ENCODE measurements around the gene CDC42EP4.
A peak's percentile ranks its signal among the peaks of the same experiment; 100 is the strongest.
"Not testable (repeated sequence)": the region's sequence is repeated elsewhere in the genome, so short reads cannot be mapped to it uniquely, and the experiment has no call there.

The CDC42EP4 gene

DNA sequence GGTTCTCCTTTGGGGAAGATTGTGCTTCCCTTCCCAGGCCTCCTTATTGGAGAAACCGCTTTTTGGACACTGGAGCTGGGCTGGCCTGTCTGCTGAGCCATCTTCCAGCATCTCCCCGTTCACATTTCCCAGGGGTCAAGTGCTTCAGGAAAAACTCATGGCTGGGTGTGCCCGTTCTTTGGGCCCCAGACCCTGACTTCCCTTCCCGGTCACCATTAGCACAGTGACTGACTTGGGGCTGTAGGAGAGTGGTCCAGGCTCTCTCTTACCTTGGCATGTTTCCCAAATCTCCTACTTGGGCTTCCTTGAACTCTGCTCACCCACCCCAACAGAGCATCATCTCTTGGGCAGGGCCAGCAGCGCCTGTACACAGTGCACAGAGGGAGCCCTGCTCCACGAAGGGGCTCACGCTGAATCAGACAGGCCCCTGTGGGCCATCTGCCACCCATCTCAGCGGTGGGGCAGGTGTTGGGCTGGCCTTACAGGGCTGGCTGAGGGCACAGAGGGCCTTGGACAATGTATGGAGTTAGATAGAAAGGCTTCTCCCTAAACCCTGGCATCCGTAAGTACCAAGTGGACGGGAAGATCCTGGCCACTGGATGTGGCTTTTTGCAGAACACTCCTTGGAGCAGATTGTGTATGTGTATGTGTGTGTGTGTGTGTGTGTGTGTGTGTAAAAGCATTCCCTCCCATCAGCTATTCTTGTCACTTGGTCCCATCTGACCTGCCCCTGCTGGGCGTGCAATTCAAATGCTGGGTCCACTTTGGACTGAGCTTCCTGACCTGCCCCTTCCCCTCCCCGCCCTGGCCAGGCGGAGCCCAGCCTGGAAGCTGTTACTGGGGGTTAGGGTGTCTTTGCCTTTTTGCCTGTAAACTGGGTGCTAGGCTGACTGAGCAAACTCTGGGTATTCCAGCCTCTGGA is 24.9 kb upstream of the CDC42EP4 start:
- DNase-seq (ENCODE audit: extremely low spot score): no peak
- POLR2A ChIA-PET: no interaction called here
- TF ChIP-seq LEF1 (IDR thresholded peaks at IDR 0.05; ENCODE audit: borderline replicate concordance): no peak
- TF ChIP-seq FOXM1 (IDR thresholded peaks at IDR 0.05; ENCODE audit: borderline replicate concordance): no peak
- TF ChIP-seq, protein P1, sequence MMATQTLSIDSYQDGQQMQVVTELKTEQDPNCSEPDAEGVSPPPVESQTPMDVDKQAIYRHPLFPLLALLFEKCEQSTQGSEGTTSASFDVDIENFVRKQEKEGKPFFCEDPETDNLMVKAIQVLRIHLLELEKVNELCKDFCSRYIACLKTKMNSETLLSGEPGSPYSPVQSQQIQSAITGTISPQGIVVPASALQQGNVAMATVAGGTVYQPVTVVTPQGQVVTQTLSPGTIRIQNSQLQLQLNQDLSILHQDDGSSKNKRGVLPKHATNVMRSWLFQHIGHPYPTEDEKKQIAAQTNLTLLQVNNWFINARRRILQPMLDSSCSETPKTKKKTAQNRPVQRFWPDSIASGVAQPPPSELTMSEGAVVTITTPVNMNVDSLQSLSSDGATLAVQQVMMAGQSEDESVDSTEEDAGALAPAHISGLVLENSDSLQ (IDR thresholded peaks at IDR 0.05): no peak
- TF ChIP-seq HDGF (IDR thresholded peaks at IDR 0.05; ENCODE audit: borderline replicate concordance): no peak
- TF ChIP-seq SUZ12 (IDR thresholded peaks at IDR 0.05): no peak
- no peak for TF ChIP-seq FOXA1 (IDR thresholded peaks at IDR 0.05)
- TF ChIP-seq BHLHE40 (IDR thresholded peaks at IDR 0.05; ENCODE audit: borderline replicate concordance): no peak
- no peak for TF ChIP-seq NFRKB (IDR thresholded peaks at IDR 0.05)
- TF ChIP-seq ZNF384 (IDR thresholded peaks at IDR 0.05): no peak
- no peak for TF ChIP-seq TARDBP (IDR thresholded peaks at IDR 0.05)
- TF ChIP-seq CTBP1 (IDR thresholded peaks at IDR 0.05; ENCODE audit: borderline replicate concordance): no peak
- TF ChIP-seq L3MBTL2 (conservative IDR thresholded peaks at IDR 0.05): no peak
- TF ChIP-seq SP1 (IDR thresholded peaks at IDR 0.05): no peak
- TF ChIP-seq ELF4 (IDR thresholded peaks at IDR 0.05): no peak
- TF ChIP-seq FOXK2 (IDR thresholded peaks at IDR 0.05): no peak
- TF ChIP-seq ARNT (IDR thresholded peaks at IDR 0.05): no peak
- CTCF ChIA-PET: no interaction called here

DNA sequence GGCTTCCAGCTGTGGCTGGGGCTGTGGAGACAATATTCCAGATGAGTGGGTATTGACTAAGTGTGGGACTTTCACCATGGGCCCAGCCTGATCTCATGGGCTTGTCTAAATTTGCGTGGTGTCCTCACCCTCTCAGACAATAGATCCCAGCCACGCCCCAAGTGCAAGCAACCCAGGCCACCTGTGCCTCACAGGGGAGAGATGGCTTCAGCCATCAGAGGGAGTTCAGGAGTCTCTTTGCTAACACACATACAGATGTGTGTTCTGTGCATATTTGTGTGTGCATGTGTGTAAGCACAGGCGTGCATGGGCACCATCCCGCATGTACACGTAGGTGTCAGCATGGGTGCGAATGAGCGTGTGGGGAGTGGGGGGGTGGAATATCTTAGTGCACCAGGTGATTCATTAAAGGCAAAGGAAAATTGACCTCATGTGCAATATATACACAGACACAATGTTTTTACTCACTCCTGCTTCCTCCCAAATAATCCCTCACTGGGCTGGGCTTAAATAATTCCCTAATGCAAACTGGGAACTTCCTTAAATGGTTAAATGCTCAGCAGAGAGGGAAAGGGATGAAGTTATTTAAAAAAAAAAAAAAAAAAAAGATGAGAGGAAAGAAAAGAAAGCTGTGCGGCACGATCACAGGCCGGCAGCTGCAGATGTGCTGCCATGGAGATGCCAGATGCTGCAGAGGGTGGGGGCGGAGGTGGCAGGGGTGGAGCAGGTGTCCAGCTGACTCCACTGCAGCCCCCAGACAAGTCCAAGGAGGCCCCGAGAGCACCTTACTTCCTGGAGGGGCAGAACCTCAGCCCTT is 24.0 kb upstream of the CDC42EP4 start:
- ChIA-PET CTCF (no interaction called here), POLR2A (no interaction called here)
- DNase-seq (ENCODE audit: extremely low spot score): no peak
- TF ChIP-seq FOXA1 (IDR thresholded peaks at IDR 0.05) (no peak), CTBP1 (IDR thresholded peaks at IDR 0.05; ENCODE audit: borderline replicate concordance) (no peak), HDGF (IDR thresholded peaks at IDR 0.05; ENCODE audit: borderline replicate concordance) (no peak), TARDBP (IDR thresholded peaks at IDR 0.05) (no peak), SUZ12 (IDR thresholded peaks at IDR 0.05) (no peak), NFRKB (IDR thresholded peaks at IDR 0.05) (no peak), ZNF384 (IDR thresholded peaks at IDR 0.05) (no peak), SP1 (IDR thresholded peaks at IDR 0.05) (no peak), FOXM1 (IDR thresholded peaks at IDR 0.05; ENCODE audit: borderline replicate concordance) (no peak), ELF4 (IDR thresholded peaks at IDR 0.05) (no peak), L3MBTL2 (conservative IDR thresholded peaks at IDR 0.05) (no peak)
- TF ChIP-seq, protein P1 (IDR thresholded peaks at IDR 0.05): no peak

DNA sequence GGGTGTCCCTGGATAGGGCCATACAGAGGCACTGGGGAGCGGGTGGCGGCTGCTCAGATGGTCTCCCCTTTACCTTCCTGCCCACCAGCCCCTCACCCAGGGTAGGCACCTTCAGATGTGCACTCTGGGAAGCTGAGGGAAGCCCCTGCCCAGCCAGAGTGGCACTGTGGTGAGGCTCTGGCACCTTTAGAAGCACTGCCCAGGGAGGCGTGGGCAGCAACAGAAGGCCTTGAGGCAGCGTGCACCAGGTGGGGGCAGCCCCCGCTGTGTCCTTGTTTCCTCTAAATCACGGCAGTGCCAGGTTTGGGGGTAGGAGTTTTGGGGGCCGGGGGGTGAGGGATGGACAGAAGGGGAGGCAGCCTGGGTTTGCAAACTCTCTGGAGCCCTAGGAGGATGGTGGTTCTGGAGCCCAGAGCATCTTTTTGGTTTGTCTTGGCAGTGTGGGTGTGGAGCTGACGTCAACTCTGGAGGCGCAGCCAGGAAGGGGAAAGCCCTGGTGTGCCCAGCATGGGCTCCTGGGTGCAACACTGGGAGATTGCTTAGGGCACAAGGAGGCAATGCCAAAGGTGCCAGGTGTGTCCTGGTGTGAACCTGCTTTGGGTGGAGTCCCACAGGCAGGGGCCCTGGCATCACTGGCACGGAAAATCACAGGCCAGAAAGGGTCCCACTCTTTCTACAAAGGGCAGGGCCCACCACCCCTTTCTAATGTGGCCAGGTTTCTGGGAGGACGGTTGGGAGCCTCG is 23.1 kb upstream of the CDC42EP4 start:
- no peak for TF ChIP-seq ELF4 (IDR thresholded peaks at IDR 0.05)
- TF ChIP-seq LEF1 (IDR thresholded peaks at IDR 0.05; ENCODE audit: borderline replicate concordance): no peak
- TF ChIP-seq L3MBTL2 (conservative IDR thresholded peaks at IDR 0.05): no peak
- TF ChIP-seq TARDBP (IDR thresholded peaks at IDR 0.05): no peak
- no peak for TF ChIP-seq FOXK2 (IDR thresholded peaks at IDR 0.05)
- no peak for TF ChIP-seq ARNT (IDR thresholded peaks at IDR 0.05)
- TF ChIP-seq FOXA1 (IDR thresholded peaks at IDR 0.05): no peak
- TF ChIP-seq ZNF384 (IDR thresholded peaks at IDR 0.05): no peak
- TF ChIP-seq BHLHE40 (IDR thresholded peaks at IDR 0.05; ENCODE audit: borderline replicate concordance): no peak
- no peak for TF ChIP-seq HDGF (IDR thresholded peaks at IDR 0.05; ENCODE audit: borderline replicate concordance)
- TF ChIP-seq CTBP1 (IDR thresholded peaks at IDR 0.05; ENCODE audit: borderline replicate concordance): no peak
- no peak for TF ChIP-seq FOXM1 (IDR thresholded peaks at IDR 0.05; ENCODE audit: borderline replicate concordance)
- TF ChIP-seq SUZ12 (IDR thresholded peaks at IDR 0.05): no peak
- no peak for TF ChIP-seq NFRKB (IDR thresholded peaks at IDR 0.05)
- no peak for TF ChIP-seq SP1 (IDR thresholded peaks at IDR 0.05)
- CTCF ChIA-PET: no interaction called here
- POLR2A ChIA-PET: no interaction called here
- no peak for DNase-seq (ENCODE audit: extremely low spot score)

DNA sequence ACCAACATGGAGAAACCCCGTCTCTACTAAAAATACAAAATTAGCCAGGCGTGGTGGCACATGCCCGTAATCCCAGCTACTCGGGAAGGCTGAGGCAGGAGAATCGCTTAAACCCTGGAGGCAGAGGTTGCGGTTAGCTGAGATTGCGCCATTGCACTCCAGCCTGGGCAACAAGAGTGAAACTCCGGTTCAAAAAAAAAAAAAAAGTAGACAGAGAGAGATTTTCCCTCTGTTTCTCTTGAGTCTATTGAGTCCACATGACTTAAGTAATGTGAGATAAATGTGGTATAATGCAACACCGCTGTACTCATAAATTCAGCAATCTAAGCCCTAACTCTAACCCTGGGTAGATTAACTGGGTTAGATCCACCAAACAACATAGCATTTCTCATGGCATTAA is 21.6 kb upstream of the CDC42EP4 start:
- POLR2A ChIA-PET; DNase-seq (ENCODE audit: extremely low spot score); CTCF ChIA-PET: not testable (repeated sequence)
- TF ChIP-seq ZNF384 (IDR thresholded peaks at IDR 0.05): 0 out of 2 replicates have a peak, but pooled peaks have one; percentile 13

DNA sequence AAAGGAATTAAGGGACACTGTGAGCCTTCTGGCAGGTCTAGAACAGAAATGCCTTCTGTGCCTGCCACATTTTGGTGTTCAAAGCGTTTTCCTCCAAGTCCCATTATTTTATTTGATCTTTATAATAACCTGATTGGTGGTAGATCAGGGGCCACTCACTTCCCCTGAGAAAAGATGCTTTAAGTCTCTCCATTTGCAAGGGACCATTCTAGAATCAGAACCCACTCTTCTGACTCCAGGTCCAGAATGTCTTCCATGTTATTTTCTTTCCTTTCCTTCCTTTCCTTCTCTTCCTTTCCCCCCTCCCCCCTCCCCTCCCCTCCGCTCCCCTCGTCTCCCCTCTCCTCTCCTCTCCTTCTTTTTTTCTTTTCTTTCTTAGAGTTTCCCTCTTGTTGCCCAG is 19.3 kb upstream of the CDC42EP4 start:
- no peak for DNase-seq (ENCODE audit: extremely low spot score)
- TF ChIP-seq ELF4 (IDR thresholded peaks at IDR 0.05) (no peak), L3MBTL2 (conservative IDR thresholded peaks at IDR 0.05) (no peak), CTBP1 (IDR thresholded peaks at IDR 0.05; ENCODE audit: borderline replicate concordance) (no peak), ARNT (IDR thresholded peaks at IDR 0.05) (no peak), ZNF384 (IDR thresholded peaks at IDR 0.05) (no peak), BHLHE40 (IDR thresholded peaks at IDR 0.05; ENCODE audit: borderline replicate concordance) (no peak), HDGF (IDR thresholded peaks at IDR 0.05; ENCODE audit: borderline replicate concordance) (no peak), FOXA1 (IDR thresholded peaks at IDR 0.05) (no peak), TARDBP (IDR thresholded peaks at IDR 0.05) (no peak), FOXK2 (IDR thresholded peaks at IDR 0.05) (no peak), SUZ12 (IDR thresholded peaks at IDR 0.05) (no peak), FOXM1 (IDR thresholded peaks at IDR 0.05; ENCODE audit: borderline replicate concordance) (no peak), SP1 (IDR thresholded peaks at IDR 0.05) (no peak), LEF1 (IDR thresholded peaks at IDR 0.05; ENCODE audit: borderline replicate concordance) (no peak), NFRKB (IDR thresholded peaks at IDR 0.05) (no peak)
- TF ChIP-seq, protein P1 (IDR thresholded peaks at IDR 0.05): no peak
- POLR2A ChIA-PET: no interaction called here
- CTCF ChIA-PET: no interaction called here

All from HEK293T (cell line).